DMS153 treated with DMSO at 0.1 percent for 48 hours (cell line): Measurements from ENCODE around the gene SLC6A6.

Experiments used
- DNase-seq: peaks from one replicate; lab custom pipeline; 2025; ENCODE audit not compliant: unreplicated experiment; lab: John Stamatoyannopoulos, UW

The SLC6A6 gene

DNA sequence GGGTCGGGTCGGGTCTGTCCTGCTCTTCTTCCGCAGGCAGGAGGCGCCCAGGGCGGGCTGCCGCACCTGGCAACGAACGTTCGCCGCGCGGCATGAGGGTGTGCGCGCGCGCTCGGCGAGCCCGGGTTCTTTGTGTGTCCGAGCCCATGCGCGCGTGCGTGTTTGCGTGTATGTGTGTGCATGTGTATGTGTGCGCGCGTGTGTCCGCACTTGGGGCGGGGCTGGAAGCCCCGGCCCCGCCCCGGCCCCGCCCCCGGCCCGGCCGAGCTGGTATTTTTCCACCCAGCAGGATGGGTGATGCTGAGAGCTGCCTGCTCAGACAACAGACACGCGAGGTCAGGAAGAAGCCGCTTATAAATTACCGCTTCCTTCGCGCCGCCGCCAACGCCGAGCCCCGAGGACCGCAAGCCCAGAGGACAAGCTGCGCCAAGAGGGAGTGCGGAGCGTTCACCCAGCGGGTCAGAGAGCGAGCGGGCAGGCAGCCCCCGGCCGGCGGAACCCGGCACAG is at the start of gene SLC6A6:
Gene SLC6A6 (plus strand): TSS at position 303 of the 508 bp plus-strand sequence. CDS start 41,029 bp downstream, outside the sequence.
- peak; percentile 73 for DNase-seq

DNA sequence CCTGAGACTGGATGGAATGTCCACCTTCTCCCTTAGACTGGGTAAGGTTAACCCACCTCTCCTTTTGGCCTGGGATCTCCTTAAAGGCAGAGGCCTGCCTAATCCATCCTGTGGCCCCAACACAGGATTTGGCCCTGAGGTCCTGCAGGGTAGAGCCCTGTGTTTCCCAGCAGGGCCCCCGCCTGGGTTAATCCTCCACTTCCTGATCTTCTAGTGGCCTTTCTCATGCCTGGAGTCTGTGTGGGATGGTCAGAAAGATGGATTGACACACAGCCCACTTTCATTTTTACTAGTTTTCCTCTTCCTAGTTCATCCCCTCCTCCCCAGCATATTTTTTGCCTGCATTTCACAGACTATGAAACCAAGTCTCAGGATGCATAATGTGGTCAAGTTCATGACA is 48.9 kb upstream of the SLC6A6 start:
- no peak for DNase-seq

DNA sequence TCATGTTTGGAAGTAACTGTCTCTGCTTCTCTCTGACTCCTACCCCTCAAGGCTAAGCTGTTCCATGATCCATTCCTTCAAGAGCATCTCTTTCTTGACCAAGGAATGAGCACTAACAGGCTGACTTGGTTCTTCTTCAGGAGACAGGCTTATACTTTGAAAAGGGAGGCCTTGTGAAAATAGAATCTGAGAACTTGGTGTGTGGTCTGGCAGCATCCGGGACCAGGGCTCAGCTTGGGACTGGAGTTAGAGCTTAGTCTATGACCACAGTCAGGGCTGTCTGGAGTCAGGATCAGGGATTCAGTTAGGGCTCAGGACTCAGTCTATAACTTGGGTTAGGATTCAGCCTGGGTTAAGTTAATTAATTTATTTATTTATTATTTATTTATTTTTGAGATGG is 44.9 kb upstream of the SLC6A6 start:
- DNase-seq, result no peak

DNA sequence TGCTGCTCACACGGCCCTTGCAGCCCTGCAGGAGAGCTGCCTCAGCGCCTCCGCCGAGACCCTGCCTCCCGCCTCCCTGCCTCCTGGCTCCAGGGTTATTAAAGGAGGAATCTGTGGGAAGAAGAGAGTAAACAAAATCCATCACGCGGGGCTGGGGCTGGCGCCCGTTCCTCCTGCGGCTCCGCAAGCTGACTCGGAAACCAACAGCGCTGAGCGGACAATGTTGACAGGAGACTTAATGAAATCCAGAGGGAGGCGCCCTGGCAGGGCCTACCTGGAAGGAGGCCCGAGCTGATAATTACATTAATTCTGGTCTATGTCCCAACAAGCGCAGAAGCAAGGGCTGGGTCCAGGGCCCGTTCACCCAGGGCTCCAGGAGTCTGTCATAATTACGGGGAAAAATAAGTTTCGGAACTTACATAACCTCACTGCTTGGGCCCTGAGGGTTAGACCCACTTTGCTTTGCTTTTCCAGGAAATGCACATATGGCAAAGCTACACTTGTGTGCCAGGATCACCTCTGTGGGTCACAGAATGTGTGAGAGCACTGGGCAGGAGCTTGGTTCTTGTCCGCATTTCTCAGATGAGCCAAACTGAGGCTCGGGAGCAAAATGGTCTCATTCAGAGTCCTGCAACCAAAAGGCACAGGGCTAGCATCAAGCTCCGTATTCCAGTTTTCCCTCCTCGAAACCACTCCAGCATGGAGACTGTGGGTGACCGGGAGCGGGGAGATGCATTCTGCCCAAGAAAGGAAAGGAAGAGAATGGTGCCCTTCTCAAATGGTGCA is 43.8 kb upstream of the SLC6A6 start:
- no peak for DNase-seq

DNA sequence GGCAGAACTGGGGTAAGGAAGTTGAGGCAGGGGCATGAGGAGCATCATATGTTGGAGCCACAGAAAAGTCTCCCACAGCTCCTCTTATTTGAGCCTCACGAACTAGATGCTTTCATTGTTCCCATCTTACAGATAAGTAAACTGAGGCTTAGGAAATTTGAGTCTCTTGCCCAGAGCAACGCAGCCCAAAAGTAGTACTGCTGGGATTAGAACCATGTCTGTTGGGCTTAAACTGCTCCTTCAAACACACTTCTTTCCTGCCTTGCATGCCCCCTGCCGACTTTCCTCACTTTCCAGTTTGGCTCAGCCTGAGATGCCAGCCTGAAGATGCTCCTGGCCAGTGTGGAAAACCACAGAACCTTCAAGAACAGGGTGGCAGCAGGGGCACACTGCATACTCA is 43.1 kb upstream of the SLC6A6 start:
- DNase-seq, result no peak

DNA sequence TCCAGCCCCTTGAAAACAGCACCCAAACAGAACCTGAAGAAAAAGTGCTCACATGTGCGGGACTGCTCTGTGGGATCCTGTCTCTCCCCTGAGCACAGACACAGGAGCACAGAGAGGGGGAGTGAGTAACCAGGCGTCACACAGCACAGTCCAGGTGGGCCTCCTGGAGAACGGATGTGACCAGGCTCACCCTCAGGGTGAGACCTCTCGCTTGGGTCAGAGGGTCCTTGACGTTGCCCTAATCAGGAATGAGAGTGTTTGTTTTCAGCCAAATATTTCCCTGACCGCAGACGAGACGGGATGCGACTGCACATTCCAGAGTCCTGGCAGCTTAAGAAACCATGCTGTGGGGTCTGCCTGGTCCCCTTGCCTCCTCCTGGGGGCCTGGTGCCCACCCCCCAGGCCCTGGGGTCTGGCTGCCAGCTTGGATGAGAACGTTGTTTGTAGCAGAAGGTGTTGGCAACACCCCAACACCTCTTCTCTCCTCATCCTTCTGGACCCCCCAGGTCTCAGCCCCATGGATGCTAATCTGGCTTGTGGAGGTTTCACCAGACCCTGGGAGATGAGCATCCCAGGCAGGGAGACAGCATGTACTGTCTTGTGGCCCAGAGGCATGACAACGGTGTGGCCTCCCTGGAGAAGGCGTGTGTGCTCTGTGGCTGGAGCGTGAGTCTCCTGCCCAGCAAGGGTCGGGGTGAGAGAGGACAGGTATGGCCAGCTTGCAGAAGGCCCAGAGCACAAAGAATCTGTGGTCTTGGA is 42.1 kb upstream of the SLC6A6 start:
- DNase-seq, result no peak

DNA sequence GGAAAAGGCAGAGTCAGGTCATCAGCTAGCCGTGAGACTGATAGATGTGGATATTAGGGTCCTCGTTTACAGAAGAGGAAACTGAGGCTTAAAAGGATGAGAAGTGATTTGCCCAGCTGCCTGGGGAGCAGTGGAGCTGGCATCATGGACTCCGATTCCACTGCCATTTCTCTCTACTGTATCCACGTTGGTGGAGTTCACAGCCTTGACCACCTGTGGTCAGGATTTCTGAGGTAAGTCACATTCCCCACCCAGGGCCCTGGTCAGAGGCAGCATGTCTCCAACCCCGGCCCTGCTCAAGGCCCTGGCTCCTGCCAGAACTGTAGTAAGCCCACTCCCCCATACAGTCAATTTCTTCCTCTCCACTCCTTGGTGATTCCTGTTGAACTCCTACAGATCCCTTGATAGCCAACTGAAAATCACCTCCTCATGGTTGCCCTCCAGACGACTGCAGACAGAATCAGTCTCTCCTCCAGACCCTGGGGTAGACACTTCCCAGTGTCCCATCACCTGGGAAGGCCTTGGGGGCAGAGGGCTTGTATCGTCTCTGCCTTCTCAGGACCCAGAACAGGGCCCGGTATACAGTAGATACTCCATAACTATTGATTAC is 41.2 kb upstream of the SLC6A6 start:
- no peak for DNase-seq

DNA sequence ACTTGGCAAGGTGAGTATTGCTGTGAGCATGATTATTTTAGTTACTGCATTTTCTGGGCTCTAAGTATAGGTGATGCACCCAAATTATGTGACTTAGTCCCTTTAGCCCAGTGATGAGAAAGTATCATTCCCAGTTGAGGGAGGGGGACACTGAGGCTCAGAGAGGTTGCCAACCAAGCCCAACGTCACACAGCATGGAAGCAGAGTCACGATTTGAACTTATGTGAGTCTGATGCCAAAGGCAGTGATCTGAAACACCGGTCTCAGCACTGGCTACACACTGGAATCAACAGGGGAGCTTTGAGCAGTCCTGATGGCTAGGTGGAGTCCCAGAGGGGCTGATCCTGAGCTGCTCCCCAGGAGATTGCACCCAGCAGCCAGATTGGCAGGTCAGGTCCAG is 39.5 kb upstream of the SLC6A6 start:
- no peak for DNase-seq

DNA sequence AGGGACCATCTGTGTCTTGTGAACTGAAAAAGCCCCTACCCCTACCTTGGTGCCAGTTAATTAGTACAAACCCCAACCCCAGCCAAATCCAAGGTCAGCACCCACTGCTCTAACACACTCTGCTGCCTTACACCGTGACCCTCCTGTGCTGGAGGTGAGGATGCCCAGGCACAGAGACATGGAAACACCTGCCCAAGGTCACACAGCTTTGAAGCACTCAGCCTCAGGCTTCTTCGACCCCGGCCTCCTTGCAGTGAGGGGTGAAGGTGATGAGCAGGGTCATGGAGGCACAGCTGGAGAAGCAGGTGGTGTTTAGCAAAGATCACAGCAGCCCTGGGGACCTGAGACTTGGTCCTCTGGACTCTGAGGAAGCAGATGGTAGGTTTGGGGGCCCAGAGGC is 39.0 kb upstream of the SLC6A6 start:
- DNase-seq, result no peak

DNA sequence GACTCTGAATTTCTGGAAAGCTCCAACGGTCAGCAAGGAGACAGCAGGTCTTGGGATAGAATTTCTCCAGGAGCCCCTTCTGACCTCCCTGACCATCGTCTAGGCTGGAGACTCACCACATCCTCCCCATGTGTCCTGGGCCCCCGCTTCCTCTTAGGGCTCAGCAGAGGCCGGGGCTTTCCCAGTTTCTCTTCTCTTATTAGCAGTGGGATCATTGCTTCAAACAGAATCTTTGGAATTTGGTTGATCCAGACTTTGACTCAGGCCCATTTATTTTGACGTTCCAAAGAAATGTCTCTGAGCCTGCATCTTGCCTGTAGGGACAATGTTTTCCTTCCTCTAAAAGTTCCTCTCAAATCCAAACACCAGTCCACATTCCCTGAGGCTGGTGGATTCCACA is 38.4 kb upstream of the SLC6A6 start:
- DNase-seq, result no peak

DNA sequence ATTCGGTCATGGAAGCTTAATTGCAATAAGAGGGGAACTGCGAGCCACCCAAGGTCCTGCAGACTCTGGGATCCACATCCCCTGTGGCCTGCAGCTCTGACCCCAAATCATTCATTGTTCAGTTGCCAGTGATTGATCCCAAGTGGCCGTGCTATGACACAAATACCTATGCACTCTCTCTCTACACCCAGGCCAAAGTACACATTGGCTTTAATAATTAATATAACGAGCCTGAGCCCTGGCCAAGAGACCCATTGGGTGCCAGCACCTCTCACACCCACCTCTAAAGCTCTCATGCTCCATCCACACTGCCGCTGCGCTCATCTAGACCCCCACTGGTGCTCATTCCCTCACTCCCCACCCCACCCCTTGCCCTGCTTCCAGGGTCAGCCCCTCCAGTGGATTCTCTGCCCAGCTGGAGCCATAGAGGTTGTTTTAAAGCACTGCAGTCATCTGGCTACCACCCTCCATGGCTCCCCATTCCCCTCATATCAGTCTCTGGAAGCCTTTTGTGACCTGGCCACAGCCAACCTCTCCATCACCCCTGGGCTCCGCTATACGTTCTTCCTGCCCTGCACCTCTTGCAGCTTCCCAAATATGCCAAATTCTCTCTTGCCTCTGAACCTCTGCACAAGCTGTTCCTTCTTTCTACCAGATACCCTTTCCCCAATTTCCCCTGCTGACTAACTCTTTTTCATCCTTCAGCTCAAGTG is 37.7 kb upstream of the SLC6A6 start:
- DNase-seq, result no peak

DNA sequence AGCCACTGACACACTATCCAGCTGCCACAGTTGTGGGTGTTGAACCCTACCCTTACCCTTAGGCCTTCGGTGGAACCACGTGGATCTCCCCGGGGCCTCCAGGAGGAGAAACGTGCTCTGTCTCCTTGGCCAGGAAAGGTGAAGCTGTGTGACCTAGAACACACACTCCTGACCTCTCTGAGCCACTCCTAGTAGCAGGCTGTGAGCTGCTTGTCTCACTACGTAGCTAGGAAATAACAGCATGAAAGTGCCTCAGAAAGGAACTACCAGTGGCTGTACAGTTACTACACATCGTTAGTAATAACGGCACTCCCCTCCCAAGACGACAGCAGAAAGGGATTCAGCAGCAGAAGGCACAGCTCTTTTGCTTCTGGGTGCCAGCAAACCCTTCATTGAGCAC is 36.2 kb upstream of the SLC6A6 start:
- no peak for DNase-seq

DNA sequence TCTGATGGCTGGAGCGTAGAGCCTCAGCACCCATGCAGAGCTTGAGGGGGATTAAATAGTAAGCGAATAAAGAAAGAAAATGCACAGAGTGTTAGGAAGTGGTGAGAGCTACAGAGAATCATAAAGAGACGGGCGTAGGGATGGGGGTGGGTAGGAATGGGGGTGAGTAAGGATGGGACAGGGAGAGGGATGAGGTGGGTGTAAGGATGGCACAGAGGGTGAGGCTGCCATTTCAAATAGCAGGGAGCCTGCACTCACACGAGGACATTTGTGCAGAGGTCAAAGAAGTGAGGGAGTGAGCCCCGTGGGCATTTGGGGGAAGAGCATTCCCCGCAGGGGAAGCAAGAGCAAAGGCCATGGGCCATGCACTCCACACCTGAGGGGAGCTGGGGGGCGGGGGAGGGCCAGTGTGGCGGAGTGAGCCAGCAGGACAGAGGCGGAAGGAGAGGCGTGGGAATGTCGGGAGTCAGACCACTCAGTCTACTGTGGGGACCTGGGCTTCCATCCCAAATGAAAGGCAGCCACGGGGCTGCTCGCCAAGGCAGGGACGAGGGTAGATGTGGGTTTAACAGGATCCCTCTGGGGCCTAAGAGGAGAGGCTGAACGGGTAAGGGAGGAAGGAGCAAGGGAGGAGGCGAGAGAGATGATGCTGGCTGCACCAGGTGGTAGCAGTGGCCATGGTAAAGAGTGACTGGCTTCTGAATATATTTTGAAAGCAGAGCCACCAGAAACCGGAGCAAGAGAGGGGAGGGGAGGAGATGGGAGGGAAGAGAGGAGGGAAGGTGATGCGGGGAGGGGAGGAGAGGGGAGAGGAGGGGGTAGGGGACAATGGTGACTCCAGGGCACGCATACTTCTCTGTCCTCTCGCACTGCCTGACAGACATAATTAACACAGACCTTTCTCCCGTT is 35.2 kb upstream of the SLC6A6 start:
- no peak for DNase-seq

DNA sequence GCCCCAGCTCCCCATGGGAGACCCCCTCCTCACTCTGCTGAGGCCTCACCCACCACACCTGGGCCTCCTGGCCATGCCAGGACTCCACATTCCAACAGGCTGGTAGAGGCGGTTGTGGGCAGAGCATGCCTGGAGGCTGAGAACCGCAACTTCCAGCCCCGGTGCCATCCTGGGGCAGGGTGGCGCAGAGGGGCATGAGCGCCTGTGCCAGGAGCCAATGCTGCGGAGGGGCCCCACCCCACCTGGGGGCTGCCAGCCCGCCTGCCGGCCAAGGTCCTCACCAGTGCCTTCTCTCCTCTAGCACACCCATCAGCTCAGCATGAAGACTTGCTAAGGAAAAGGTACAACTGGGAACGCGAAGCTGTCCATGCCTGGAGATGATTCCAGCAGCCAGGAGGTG is 34.3 kb upstream of the SLC6A6 start:
- DNase-seq, result no peak

DNA sequence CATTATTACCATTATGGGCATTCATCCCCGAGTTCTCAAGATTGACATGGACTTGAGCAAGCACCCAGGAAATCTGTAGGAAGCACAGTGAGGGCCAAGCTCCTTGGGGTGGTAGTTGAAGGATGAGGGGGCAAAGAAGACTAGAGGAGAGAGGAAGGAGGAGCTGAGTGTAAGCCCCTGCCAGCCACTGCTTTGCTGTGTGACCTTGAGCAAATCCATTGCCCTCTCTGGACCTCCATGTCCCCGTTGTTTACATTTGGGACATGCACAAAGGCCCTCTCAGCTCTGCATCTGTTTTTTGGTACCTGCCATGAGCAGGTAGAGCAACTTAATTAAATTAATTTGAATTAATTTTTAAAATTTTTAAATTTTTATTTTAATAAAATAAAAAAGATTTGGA is 33.5 kb upstream of the SLC6A6 start:
- DNase-seq, result no peak

DNA sequence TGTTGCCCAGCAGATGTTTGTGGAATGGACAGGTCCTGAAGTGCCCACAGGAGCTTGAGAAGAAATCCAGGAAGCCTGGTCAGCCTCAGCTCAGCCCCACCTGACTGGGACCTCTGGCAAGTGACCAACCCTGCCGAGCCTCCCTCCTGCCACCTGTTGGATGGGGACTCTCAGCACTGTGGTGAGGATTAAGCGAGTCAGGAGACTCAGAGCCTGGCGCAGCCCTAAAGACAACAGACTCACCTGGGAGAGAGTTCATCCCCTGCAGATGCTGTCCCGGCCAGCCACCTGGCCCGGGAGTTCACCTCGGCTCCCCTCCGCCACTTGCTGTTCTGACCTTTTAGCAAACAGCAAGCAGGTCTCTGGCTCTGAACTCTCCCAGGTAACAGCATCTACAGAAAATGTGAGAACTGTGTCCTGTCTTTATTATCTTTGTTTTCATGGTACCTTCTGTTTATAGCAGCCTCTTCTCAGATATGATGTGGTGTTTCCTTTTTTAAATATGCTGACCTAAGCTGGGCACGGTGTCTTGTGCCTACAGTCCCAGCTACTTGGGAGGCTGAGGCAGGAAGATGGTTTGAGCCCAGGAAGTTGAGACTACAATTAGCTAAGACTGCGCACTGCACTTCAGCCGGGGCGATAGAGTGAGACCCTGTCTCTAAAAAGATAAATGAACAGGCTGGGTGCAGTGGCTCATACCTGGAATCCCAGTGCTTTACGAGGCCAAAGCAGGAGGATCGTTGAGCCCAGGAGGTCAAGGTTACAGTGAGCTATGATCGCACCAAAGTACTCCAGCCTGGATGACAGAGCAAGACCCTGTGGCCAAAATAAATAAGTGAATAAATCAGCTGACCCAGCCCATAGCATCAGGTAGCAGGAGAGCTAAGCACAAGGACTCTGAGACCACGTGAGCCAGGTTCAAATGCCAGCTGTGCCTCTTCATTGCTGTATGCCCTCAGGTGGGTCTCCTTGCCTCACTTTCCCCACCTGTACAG is 32.4 kb upstream of the SLC6A6 start:
- DNase-seq, result peak; percentile 16

DNA sequence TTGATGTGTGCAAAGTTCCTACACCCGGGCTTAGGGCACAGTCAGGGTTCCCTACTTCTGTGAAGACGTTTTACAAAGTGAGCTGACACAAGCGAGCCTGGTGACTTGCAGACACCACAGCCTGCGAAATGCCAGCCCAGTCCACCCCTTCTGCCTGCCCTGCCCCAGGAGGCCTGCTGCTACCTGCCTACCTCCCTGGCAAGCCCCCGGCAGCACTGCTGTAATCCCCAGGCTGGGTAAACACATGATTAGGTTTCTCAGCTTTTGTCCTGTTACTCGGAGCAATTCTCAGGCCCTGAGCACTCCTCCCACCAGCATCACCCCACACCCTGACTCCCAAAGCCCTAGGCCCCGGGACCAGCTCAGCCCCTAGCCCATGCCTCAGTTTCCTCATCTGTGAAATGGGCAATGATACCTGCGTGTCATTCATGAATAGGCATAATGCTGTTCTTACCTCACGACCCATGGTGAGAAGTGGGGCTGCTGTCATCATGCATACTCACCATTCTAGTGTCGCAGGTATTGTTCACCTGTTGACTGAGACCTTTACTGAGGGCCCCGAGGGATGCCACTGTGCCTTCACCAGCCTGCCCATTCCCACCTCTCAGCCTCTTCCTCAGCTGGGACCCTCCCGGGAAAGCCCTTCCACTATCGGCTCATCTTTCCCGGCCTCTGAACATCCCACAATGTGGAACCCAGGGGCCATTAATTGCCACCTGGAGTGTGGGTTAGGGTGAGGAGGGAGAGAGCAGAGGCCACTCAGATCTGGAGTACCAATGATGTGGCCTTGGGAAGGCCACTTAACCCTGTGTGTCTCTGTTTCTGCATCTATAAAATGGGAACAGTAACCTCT is 31.5 kb upstream of the SLC6A6 start:
- DNase-seq, result no peak
